Vagina (tissue), 2 donors: ENCODE data around the gene SCN10A.

ENCODE experiments used
- POLR2A ChIP-seq, 2 donors: fragments of 450-650 bp; IDR thresholded peaks; one replicate each; pipeline ENCODE4 v1.6.1; 2017; ENCODE audit warnings: antibody characterized with exemption in 2 of 2, mild to moderate bottlenecking in 2 of 2, moderate library complexity in 2 of 2
- POLR2AphosphoS5 ChIP-seq, 2 donors: sonication (generic); formaldehyde crosslinking; IDR thresholded peaks; one replicate each; pipeline ENCODE4 v1.9.0; 2017; ENCODE audit warnings: antibody characterized with exemption in 2 of 2, mild to moderate bottlenecking in 2 of 2, low read depth in 1 of 2; ENCODE audit not compliant: insufficient read depth in 1 of 2
- TF ChIP-seq, protein P1 (sequence below), 3 experiments: fragments of 450-650 bp in 2 of 3; fragments of 200-600 bp in 1 of 3; sonication (generic) in 1 of 3; IDR thresholded peaks; one replicate each; pipeline ENCODE4 v1.5.1; 2017 to 2019; ENCODE audit warnings: antibody characterized with exemption in 3 of 3, mild to moderate bottlenecking in 2 of 3, moderate library complexity in 2 of 3

- TF ChIP-seq, protein P1, sequence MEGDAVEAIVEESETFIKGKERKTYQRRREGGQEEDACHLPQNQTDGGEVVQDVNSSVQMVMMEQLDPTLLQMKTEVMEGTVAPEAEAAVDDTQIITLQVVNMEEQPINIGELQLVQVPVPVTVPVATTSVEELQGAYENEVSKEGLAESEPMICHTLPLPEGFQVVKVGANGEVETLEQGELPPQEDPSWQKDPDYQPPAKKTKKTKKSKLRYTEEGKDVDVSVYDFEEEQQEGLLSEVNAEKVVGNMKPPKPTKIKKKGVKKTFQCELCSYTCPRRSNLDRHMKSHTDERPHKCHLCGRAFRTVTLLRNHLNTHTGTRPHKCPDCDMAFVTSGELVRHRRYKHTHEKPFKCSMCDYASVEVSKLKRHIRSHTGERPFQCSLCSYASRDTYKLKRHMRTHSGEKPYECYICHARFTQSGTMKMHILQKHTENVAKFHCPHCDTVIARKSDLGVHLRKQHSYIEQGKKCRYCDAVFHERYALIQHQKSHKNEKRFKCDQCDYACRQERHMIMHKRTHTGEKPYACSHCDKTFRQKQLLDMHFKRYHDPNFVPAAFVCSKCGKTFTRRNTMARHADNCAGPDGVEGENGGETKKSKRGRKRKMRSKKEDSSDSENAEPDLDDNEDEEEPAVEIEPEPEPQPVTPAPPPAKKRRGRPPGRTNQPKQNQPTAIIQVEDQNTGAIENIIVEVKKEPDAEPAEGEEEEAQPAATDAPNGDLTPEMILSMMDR (IDR thresholded peaks at IDR 0.05): no peak
- TF ChIP-seq POLR2A (IDR thresholded peaks at IDR 0.05): no peak
- TF ChIP-seq POLR2AphosphoS5 (IDR thresholded peaks at IDR 0.05; ENCODE audit: insufficient read depth in 1 of 2, low read depth in 1 of 2): no peak
Measured at GRCh38 chr3:38657369-38657768, 158.6 kb downstream of the SCN10A start.
